ENCODE measurements around the gene MRGPRF.
"Not testable (repeated sequence)": the region's sequence is repeated elsewhere in the genome, so short reads cannot be mapped to it uniquely, and the experiment has no call there.

The MRGPRF gene

GRCh38 chr11:69003866-69004367, 9.1 kb downstream of the MRGPRF start:
- in situ Hi-C loops (cut with MboI; ENCODE audit: low sequenced_read_pairs): no loop called here

- in situ Hi-C loops (cut with MboI; ENCODE audit: low sequenced_read_pairs): no loop called here
Measured at GRCh38 chr11:69003301-69003865, 9.7 kb downstream of the MRGPRF start.

GRCh38 chr11:69002570-69003231, 10.3 kb downstream of the MRGPRF start:
- in situ Hi-C loops (cut with MboI; ENCODE audit: low sequenced_read_pairs): no loop called here

- in situ Hi-C loops (cut with MboI; ENCODE audit: low sequenced_read_pairs): no loop called here
Measured at GRCh38 chr11:69002110-69002569, 10.9 kb downstream of the MRGPRF start.

GRCh38 chr11:69001243-69002081, 11.6 kb downstream of the MRGPRF start:
- in situ Hi-C loops (cut with MboI; ENCODE audit: low sequenced_read_pairs): no loop called here

- in situ Hi-C loops (cut with MboI; ENCODE audit: low sequenced_read_pairs): no loop called here
Measured at GRCh38 chr11:69000831-69001242, 12.2 kb downstream of the MRGPRF start.

- in situ Hi-C loops (cut with MboI; ENCODE audit: low sequenced_read_pairs): no loop called here
Measured at GRCh38 chr11:69000391-69000790, 12.7 kb downstream of the MRGPRF start.

- in situ Hi-C loops (cut with MboI; ENCODE audit: low sequenced_read_pairs): not testable (repeated sequence)
Measured at GRCh38 chr11:68999748-69000355, 13.2 kb downstream of the MRGPRF start.

GRCh38 chr11:68999093-68999747, 13.8 kb downstream of the MRGPRF start:
- in situ Hi-C loops (cut with MboI; ENCODE audit: low sequenced_read_pairs): no loop called here

GRCh38 chr11:68998390-68998911, 14.6 kb downstream of the MRGPRF start:
- in situ Hi-C loops (cut with MboI; ENCODE audit: low sequenced_read_pairs): no loop called here

GRCh38 chr11:68997995-68998348, 15.1 kb downstream of the MRGPRF start:
- in situ Hi-C loops (cut with MboI; ENCODE audit: low sequenced_read_pairs): no loop called here

GRCh38 chr11:68997124-68997994, 15.7 kb downstream of the MRGPRF start:
- in situ Hi-C loops (cut with MboI; ENCODE audit: low sequenced_read_pairs): no loop called here

GRCh38 chr11:68996376-68997123, 16.5 kb downstream of the MRGPRF start:
- in situ Hi-C loops (cut with MboI; ENCODE audit: low sequenced_read_pairs): no loop called here

- in situ Hi-C loops (cut with MboI; ENCODE audit: low sequenced_read_pairs): no loop called here
Measured at GRCh38 chr11:68994894-68995285, 18.2 kb downstream of the MRGPRF start.

GRCh38 chr11:68994161-68994893, 18.7 kb downstream of the MRGPRF start:
- in situ Hi-C loops (cut with MboI; ENCODE audit: low sequenced_read_pairs): no loop called here

- in situ Hi-C loops (cut with MboI; ENCODE audit: low sequenced_read_pairs): no loop called here
Measured at GRCh38 chr11:68993546-68993945, 19.5 kb downstream of the MRGPRF start.

- in situ Hi-C loops (cut with MboI; ENCODE audit: low sequenced_read_pairs): no loop called here
Measured at GRCh38 chr11:68992743-68993255, 20.2 kb downstream of the MRGPRF start.

All from HL-60/S4 treated with phorbol 12-myristate 13-acetate at 8.2 ng/mL for 4 days and 3 days (cell line).